ENCODE results near the gene TEP1. TPM values are rescaled to one million over a fixed set of nuclear protein-coding genes. Genes with fewer than 3 reads are reported as not detected.
A peak's percentile ranks its signal among the peaks of the same experiment; 100 is the strongest.

TEP1 gene
- polyA plus RNA-seq, 3 donors: 2.3 to 78.9 (median 7.1) TPM

- no CpG with 5 or more reads among the region's 2 CpGs for WGBS (ENCODE audit: insufficient coverage)
- H3K36me3 ChIP-seq (replicated peaks in 1 of 2; ENCODE audit: control insufficient read depth in 1 of 2, insufficient read depth in 2 of 2, low read length in 2 of 2): peaks cover 2 to 13% of the 10 kb centered on the region in 2 donors
- H3K4me2 ChIP-seq (replicated peaks; ENCODE audit: extremely low read depth, low read length, poor library complexity, severe bottlenecking): no peak overlapping the region
- H4K20me1 ChIP-seq (ENCODE audit: insufficient read depth, low read length): no peaks in the 10 kb centered on the region
- H3K4me1 Mint-ChIP-seq: peaks cover 29% of the 10 kb centered on the region
- DNase-seq: no peak
- H3K4me3 Mint-ChIP-seq: no peak overlapping the region
- H3K4me3 ChIP-seq (replicated peaks in 1 of 3; ENCODE audit: low read depth in 2 of 3, low read length in 3 of 3): no peak overlapping the region
- H3K27me3 Mint-ChIP-seq (ENCODE audit: low read depth in 3 of 3): no peaks in the 10 kb centered on the region
- peaks cover 42% of the 10 kb centered on the region for H3K79me2 ChIP-seq (ENCODE audit: insufficient read depth, low read length)
- no peak overlapping the region for H3K9ac ChIP-seq (ENCODE audit: insufficient read depth, low read length, poor library complexity, severe bottlenecking)
- H3K27ac Mint-ChIP-seq: peak overlapping the region in 2 of 7 donors; percentile 54 to 68
- no peak overlapping the region for H2AFZ ChIP-seq (ENCODE audit: insufficient read depth, low read depth, low read length, poor library complexity, severe bottlenecking)
- no peaks in the 10 kb centered on the region for H3K9me3 Mint-ChIP-seq
- intact Hi-C loops (cut with micrococcal nuclease): no loop called here
- H3K9me3 ChIP-seq (replicated peaks in 1 of 2; ENCODE audit: control insufficient read depth in 1 of 2, insufficient read depth in 1 of 2, low read length in 2 of 2): no peaks in the 10 kb centered on the region
- H3K36me3 Mint-ChIP-seq: peaks cover 2 to 4% of the 10 kb centered on the region in 2 donors
- no peak for TF ChIP-seq CTCF (IDR thresholded peaks at IDR 0.05)
- no peaks in the 10 kb centered on the region for H3K27me3 ChIP-seq (ENCODE audit: control insufficient read depth in 2 of 2, insufficient read depth in 2 of 2, low read length in 2 of 2)
- H3K4me1 ChIP-seq (ENCODE audit: control insufficient read depth in 1 of 2, insufficient read depth in 2 of 2, low read length in 2 of 2): peaks cover 13 to 17% of the 10 kb centered on the region in 2 donors
- no peak overlapping the region for H3K27ac ChIP-seq (ENCODE audit: low read depth in 1 of 2, low read length in 2 of 2)
These were observed 82.2 kb downstream of the TEP1 start for GRCh38 chr14:20331053-20331613.

- H3K27ac ChIP-seq (ENCODE audit: low read depth in 1 of 2, low read length in 2 of 2): no peak overlapping the region
- H3K79me2 ChIP-seq (ENCODE audit: insufficient read depth, low read length): peaks cover 42% of the 10 kb centered on the region
- peaks cover 29% of the 10 kb centered on the region for H3K4me1 Mint-ChIP-seq
- H3K4me1 ChIP-seq (ENCODE audit: control insufficient read depth in 1 of 2, insufficient read depth in 2 of 2, low read length in 2 of 2): peaks cover 13 to 17% of the 10 kb centered on the region in 2 donors
- peaks cover 10 to 13% of the 10 kb centered on the region in 2 donors for H3K36me3 Mint-ChIP-seq
- no CpG with 5 or more reads among the region's 2 CpGs for WGBS (ENCODE audit: insufficient coverage)
- intact Hi-C loops (cut with micrococcal nuclease): loop anchor here in 1 of 2 donors (2.0 to 5.0 kb wide), 2 partner anchors 13 to 358 kb away; partner anchors contain the start of genes ANG and PARP2
- H3K4me3 ChIP-seq (replicated peaks in 1 of 3; ENCODE audit: low read depth in 2 of 3, low read length in 3 of 3): no peak overlapping the region
- no peak overlapping the region for H3K4me2 ChIP-seq (replicated peaks; ENCODE audit: extremely low read depth, low read length, poor library complexity, severe bottlenecking)
- no peak overlapping the region for H2AFZ ChIP-seq (ENCODE audit: insufficient read depth, low read depth, low read length, poor library complexity, severe bottlenecking)
- no peaks in the 10 kb centered on the region for H3K9me3 Mint-ChIP-seq
- no peak overlapping the region for H3K27ac Mint-ChIP-seq
- H3K27me3 ChIP-seq (ENCODE audit: control insufficient read depth in 2 of 2, insufficient read depth in 2 of 2, low read length in 2 of 2): no peaks in the 10 kb centered on the region
- H4K20me1 ChIP-seq (ENCODE audit: insufficient read depth, low read length): no peaks in the 10 kb centered on the region
- no peak for TF ChIP-seq CTCF (IDR thresholded peaks at IDR 0.05)
- no peaks in the 10 kb centered on the region for H3K27me3 Mint-ChIP-seq (ENCODE audit: low read depth in 3 of 3)
- H3K4me3 Mint-ChIP-seq: no peak overlapping the region
- peaks cover 12 to 26% of the 10 kb centered on the region in 2 donors for H3K36me3 ChIP-seq (replicated peaks in 1 of 2; ENCODE audit: control insufficient read depth in 1 of 2, insufficient read depth in 2 of 2, low read length in 2 of 2)
- no peak for DNase-seq
- H3K9ac ChIP-seq (ENCODE audit: insufficient read depth, low read length, poor library complexity, severe bottlenecking): no peak overlapping the region
- H3K9me3 ChIP-seq (replicated peaks in 1 of 2; ENCODE audit: control insufficient read depth in 1 of 2, insufficient read depth in 1 of 2, low read length in 2 of 2): no peaks in the 10 kb centered on the region
These were observed 83.9 kb downstream of the TEP1 start for GRCh38 chr14:20329355-20329754.

Measured in CD14-positive monocyte (primary cell).